Esophagus squamous epithelium (tissue), 4 donors: ENCODE measurements around the gene KCTD2.

ENCODE experiments used
- CTCF ChIP-seq, 6 experiments: fragments of 450-650 bp in 4 of 6; fragments of 200-600 bp in 2 of 6; sonication (generic) in 2 of 6; IDR thresholded peaks; one replicate each; pipeline ENCODE4 v1.5.1; 2016 to 2019; ENCODE audit warnings: antibody characterized with exemption in 6 of 6, mild to moderate bottlenecking in 4 of 6, moderate library complexity in 4 of 6
- POLR2A ChIP-seq, 4 donors: fragments of 450-650 bp; IDR thresholded peaks; one replicate each; pipeline ENCODE4 v1.6.1; 2017; ENCODE audit warnings: antibody characterized with exemption in 4 of 4, mild to moderate bottlenecking in 4 of 4, moderate library complexity in 3 of 4

- peak in 5 of 6 experiments; percentile 26 to 58 (median 44) for TF ChIP-seq CTCF (IDR thresholded peaks at IDR 0.05)
- no peak for TF ChIP-seq POLR2A (IDR thresholded peaks at IDR 0.05)
Observed at GRCh38 chr17:75069783-75070182, 22.8 kb downstream of the KCTD2 start.
